AG04449 (cell line): ENCODE measurements around the gene TBC1D5.
"Not testable (repeated sequence)": the region's sequence is repeated elsewhere in the genome, so short reads cannot be mapped to it uniquely, and the experiment has no call there.

ENCODE experiments used
- CTCF ChIA-PET: fragments of 350-600 bp; formaldehyde crosslinking; extraction: SDS; loops from one replicate; lab custom pipeline; 2021; ENCODE audit warnings: antibody characterized with exemption; lab: Yijun Ruan, JAX
- POLR2A ChIA-PET: fragments of 400-600, 350-600 bp; formaldehyde crosslinking; extraction: SDS; loops from one replicate; lab custom pipeline; 2020; ENCODE audit warnings: antibody characterized with exemption, inconsistent platforms; lab: Yijun Ruan, JAX
- DNase-seq: peaks from one replicate; pipeline ENCODE4 v3.0.0-alpha.2; 2010; ENCODE audit warnings: low read depth, low spot score
- H3K4me3 ChIP-seq: 2 replicates; pipeline ENCODE4 v1.5.1; 2011; ENCODE audit warnings: low read depth, mild to moderate bottlenecking, control low read depth, low read length
- CTCF ChIP-seq: IDR thresholded peaks from one replicate; pipeline ENCODE4 v1.5.1; 2011; ENCODE audit warnings: mild to moderate bottlenecking, moderate library complexity, low read length, control low read depth, inconsistent platforms; ENCODE audit not compliant: insufficient read depth; ENCODE audit errors: missing control alignments

The TBC1D5 gene

GRCh38 chr3:17672506-17672905 is 69.9 kb downstream of the TBC1D5 start:
- no peak overlapping the region for H3K4me3 ChIP-seq
- TF ChIP-seq CTCF = no peak
- CTCF ChIA-PET = interaction anchor here (0.8 to 1.4 kb wide), 3 partner anchors 18 to 28 kb away, joined by 3 to 6 read pairs (median 3); no protein-coding TSS in a partner anchor
- DNase-seq = no peak
- POLR2A ChIA-PET = no interaction called here

GRCh38 chr3:17670749-17671148 is 71.7 kb downstream of the TBC1D5 start:
- CTCF ChIA-PET = interaction anchor here (1.5 kb wide), 1 partner anchor 26 kb away, joined by 6 read pairs; no protein-coding TSS in a partner anchor
- no peak for DNase-seq
- TF ChIP-seq CTCF = no peak
- no peak overlapping the region for H3K4me3 ChIP-seq
- POLR2A ChIA-PET = no interaction called here

- CTCF ChIA-PET = interaction anchor here (1.0 kb wide), 1 partner anchor 20 kb away, joined by 3 read pairs; no protein-coding TSS in a partner anchor
- no peak for DNase-seq
- TF ChIP-seq CTCF = no peak
- no peak overlapping the region for H3K4me3 ChIP-seq
- POLR2A ChIA-PET = no interaction called here
These were observed 77.5 kb downstream of the TBC1D5 start for GRCh38 chr3:17664923-17665322.

- no peak for DNase-seq
- ChIA-PET POLR2A (no interaction called here), CTCF (interaction anchor here (1.6 to 5.8 kb wide), 2 partner anchors 11 to 16 kb away, joined by 5 to 56 read pairs; no protein-coding TSS in a partner anchor)
- no peak for TF ChIP-seq CTCF
- H3K4me3 ChIP-seq = no peak overlapping the region
These were observed 86.2 kb downstream of the TBC1D5 start for GRCh38 chr3:17656264-17656663.

- TF ChIP-seq CTCF = no peak
- POLR2A ChIA-PET = no interaction called here
- H3K4me3 ChIP-seq = no peak overlapping the region
- CTCF ChIA-PET = interaction anchor here (5.8 kb wide), 1 partner anchor 10 kb away, joined by 56 read pairs; no protein-coding TSS in a partner anchor
- no peak for DNase-seq
These were observed 86.7 kb downstream of the TBC1D5 start for GRCh38 chr3:17655743-17656142.

GRCh38 chr3:17649748-17650147 is 92.7 kb downstream of the TBC1D5 start:
- POLR2A ChIA-PET, H3K4me3 ChIP-seq, CTCF ChIA-PET, DNase-seq: not testable (repeated sequence)

- POLR2A ChIA-PET, H3K4me3 ChIP-seq, DNase-seq, CTCF ChIA-PET: not testable (repeated sequence)
These were observed 93.6 kb downstream of the TBC1D5 start for GRCh38 chr3:17648630-17649355.
